ENCODE results near the gene NDUFA3.
"Not testable (repeated sequence)": the region's sequence is repeated elsewhere in the genome, so short reads cannot be mapped to it uniquely, and the experiment has no call there.

The NDUFA3 gene

GRCh38 chr19:54077334-54077733 lies 25.3 kb upstream of the NDUFA3 start:
- TF ChIP-seq CTCF (IDR thresholded peaks at IDR 0.05) = no peak
- no peak for DNase-seq (ENCODE audit: low spot score)
- Histone ChIP-seq H3K27ac (no peak overlapping the region), H3K4me3 (no peak overlapping the region)

DNA sequence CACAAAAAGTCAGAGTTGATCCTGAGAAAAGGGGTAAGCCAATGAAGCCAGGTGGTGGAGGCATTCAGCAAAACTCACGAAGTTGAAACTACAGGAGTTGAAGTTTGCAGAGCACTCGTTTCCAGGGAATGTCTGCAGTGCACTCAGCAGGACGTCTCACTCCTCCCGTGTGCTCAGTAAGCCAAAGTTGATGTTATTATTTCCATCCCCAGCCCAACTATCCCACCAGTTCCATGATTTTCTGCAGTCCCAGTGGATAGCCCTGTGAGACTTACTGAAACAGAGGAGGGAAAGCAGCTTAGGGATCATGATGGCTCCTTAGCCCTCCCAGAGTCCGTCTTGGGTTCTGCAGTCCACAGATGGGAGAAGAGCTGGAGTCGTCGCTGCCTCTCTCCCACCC lies 21.6 kb upstream of the NDUFA3 start, which contains the start of gene TARM1:
Gene TARM1 (minus strand): TSS at position 334 of the 400 bp plus-strand sequence. CDS start 25 bp downstream, at position 309.
- no peak for DNase-seq (ENCODE audit: low spot score)
- no peak for TF ChIP-seq CTCF (IDR thresholded peaks at IDR 0.05)
- H3K4me3 ChIP-seq = no peak within 1 kb of the TSS
- H3K27ac ChIP-seq = no peak within 1 kb of the TSS

DNA sequence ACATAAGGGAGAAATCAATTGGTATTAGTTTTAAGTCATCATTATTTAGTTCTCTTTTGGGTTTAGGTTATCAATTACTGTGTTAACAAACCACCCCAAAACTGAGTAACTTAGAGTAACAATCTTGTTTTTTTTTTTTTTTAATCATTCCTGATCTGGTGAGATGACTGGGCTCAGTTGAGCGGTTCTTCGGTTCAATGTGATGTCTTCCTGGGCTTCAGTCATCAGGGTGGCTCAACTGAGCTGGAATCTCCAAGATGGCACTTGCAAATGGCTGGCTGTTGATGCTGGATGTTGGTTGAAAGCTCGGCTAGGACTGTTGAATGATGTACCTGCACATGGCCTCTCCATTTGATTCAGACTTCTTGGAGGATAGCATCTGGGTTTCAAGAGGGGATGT lies 18.2 kb upstream of the NDUFA3 start:
- Histone ChIP-seq H3K27ac (no peak overlapping the region), H3K4me3 (no peak overlapping the region)
- no peak for TF ChIP-seq CTCF (IDR thresholded peaks at IDR 0.05)
- no peak for DNase-seq (ENCODE audit: low spot score)

DNA sequence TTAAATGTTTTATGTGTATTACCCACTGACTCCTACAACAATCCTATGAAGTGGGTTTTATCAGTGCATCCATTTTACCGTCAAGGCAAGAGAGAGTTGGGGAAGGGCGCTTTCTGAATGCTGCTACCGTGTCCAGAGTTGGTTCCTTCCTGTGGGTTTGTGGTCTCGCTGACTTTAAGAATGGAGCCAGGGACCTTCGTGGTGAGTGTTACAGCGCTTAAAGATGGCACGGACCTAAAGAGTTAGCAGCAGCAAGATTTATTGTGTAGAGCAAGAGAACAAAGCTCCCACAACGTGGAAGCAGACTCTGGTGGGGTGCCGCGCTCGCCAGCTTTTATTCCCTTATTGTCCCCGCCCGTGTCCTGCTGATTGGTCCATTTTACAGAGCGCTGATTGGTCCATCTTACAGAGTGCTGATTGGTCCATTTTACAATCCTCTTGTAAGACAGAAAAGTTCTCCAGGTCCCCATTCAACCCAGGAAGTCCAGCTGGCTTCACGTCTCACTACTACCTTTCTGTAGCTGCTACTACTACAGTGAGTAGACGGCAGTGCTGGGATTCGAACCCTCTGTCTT lies 8.1 kb upstream of the NDUFA3 start:
- no peak for DNase-seq (ENCODE audit: low spot score)
- TF ChIP-seq CTCF (IDR thresholded peaks at IDR 0.05) = no peak
- Histone ChIP-seq H3K4me3 (no peak overlapping the region), H3K27ac (no peak overlapping the region)

DNA sequence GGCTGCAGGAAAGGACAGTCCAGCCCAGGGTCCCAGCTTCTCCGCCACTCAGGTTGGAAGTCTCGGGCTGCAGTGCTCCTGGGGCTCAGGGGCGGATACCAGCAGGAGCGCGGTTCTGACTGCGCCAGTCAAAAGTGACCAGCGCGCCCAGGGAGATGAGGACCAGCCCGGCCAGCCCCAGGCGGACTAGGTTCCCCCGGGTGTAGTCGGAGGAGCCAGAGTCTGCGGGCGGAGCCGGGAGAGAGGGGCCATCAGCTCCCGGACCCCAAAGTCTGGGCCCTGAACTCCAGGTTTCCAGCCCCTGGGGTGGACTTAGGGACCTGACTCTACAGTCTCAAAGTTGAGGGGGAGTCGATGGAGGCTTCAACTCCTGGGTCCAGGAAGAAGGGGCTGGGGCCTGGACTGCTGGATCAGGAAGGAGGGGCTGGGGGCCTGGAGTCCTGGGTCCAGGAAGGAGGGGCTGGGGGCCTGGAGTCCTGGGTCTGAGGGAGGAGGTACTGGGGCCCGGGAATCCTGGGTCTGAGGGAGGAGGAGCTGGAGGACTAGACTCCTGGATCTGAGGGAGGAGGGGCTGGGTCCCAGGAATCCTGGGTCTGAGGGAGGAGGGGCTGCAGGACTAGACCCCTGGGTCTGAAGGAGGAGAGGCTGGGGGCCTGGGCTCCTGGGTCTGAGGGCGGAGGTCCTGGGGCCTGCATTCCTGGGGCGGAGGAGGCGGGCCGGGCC lies 7.4 kb upstream of the NDUFA3 start:
- TF ChIP-seq CTCF (IDR thresholded peaks at IDR 0.05) = no peak
- H3K4me3 ChIP-seq = peak overlapping the region; percentile 67
- H3K27ac ChIP-seq = no peak overlapping the region
- DNase-seq (ENCODE audit: low spot score) = no peak

- not testable (repeated sequence) for H3K27ac ChIP-seq; DNase-seq (ENCODE audit: low spot score)
- peak overlapping the region; percentile 67 for H3K4me3 ChIP-seq
- peak; percentile 14 for TF ChIP-seq CTCF (IDR thresholded peaks at IDR 0.05)
Measured at GRCh38 chr19:54095859-54096616, 6.6 kb upstream of the NDUFA3 start.

All from coronary artery (tissue), 2 donors.